Tibial nerve (tissue), 3 donors: ENCODE data around the gene SUSD3.

ENCODE experiments used
- CTCF ChIP-seq, 5 experiments: fragments of 200-600 bp in 3 of 5; fragments of 450-650 bp in 2 of 5; sonication (generic) in 3 of 5; IDR thresholded peaks; one replicate each; pipeline ENCODE4 v1.5.1; 2016 to 2019; ENCODE audit warnings: antibody characterized with exemption in 5 of 5, mild to moderate bottlenecking in 3 of 5, moderate library complexity in 2 of 5
- POLR2A ChIP-seq, 2 donors: fragments of 450-650 bp; IDR thresholded peaks; one replicate each; pipeline ENCODE4 v1.6.1; 2017; ENCODE audit warnings: antibody characterized with exemption in 2 of 2, mild to moderate bottlenecking in 2 of 2, moderate library complexity in 2 of 2

GRCh38 chr9:93039976-93040375, 18.5 kb upstream of the SUSD3 start:
- no peak for TF ChIP-seq CTCF (IDR thresholded peaks at IDR 0.05)
- no peak for TF ChIP-seq POLR2A (IDR thresholded peaks at IDR 0.05)
